ENCODE data around the gene HBA1. TPM values are rescaled to one million over a fixed set of nuclear protein-coding genes. Genes with fewer than 3 reads are reported as not detected.
A peak's percentile ranks its signal among the peaks of the same experiment; 100 is the strongest.
"Not testable (repeated sequence)": the region's sequence is repeated elsewhere in the genome, so short reads cannot be mapped to it uniquely, and the experiment has no call there.

The HBA1 gene
- total RNA-seq = not detected in 2 replicates

- not testable (repeated sequence) for H3K36me3 ChIP-seq (ENCODE audit: control insufficient read depth, insufficient read depth, low read length); H3K4me3 ChIP-seq (ENCODE audit: low read depth, low read length); DNase-seq (ENCODE audit: low read depth); FAIRE-seq
- peaks cover 19% of the 10 kb centered on the region for H3K27me3 ChIP-seq (ENCODE audit: control insufficient read depth, insufficient read depth, low read length)
Observed at GRCh38 chr16:176477-177382, at the start of gene HBA1. Gene HBA1, plus strand, starts transcription at chr16:176680. Its CDS starts 37 bp downstream, at chr16:176717.

GRCh38 chr16:129075-129474 is 47.4 kb upstream of the HBA1 start:
- DNase-seq (ENCODE audit: low read depth) = no peak
- TF ChIP-seq, protein P1, sequence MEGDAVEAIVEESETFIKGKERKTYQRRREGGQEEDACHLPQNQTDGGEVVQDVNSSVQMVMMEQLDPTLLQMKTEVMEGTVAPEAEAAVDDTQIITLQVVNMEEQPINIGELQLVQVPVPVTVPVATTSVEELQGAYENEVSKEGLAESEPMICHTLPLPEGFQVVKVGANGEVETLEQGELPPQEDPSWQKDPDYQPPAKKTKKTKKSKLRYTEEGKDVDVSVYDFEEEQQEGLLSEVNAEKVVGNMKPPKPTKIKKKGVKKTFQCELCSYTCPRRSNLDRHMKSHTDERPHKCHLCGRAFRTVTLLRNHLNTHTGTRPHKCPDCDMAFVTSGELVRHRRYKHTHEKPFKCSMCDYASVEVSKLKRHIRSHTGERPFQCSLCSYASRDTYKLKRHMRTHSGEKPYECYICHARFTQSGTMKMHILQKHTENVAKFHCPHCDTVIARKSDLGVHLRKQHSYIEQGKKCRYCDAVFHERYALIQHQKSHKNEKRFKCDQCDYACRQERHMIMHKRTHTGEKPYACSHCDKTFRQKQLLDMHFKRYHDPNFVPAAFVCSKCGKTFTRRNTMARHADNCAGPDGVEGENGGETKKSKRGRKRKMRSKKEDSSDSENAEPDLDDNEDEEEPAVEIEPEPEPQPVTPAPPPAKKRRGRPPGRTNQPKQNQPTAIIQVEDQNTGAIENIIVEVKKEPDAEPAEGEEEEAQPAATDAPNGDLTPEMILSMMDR (IDR thresholded peaks at IDR 0.05; ENCODE audit: insufficient read depth, low read length, severe bottlenecking) = no peak
- no peaks in the 10 kb centered on the region for H3K27me3 ChIP-seq (ENCODE audit: control insufficient read depth, insufficient read depth, low read length)
- H3K4me3 ChIP-seq (ENCODE audit: low read depth, low read length) = no peak overlapping the region
- FAIRE-seq = no peak
- H3K36me3 ChIP-seq (ENCODE audit: control insufficient read depth, insufficient read depth, low read length) = peaks cover 3% of the 10 kb centered on the region

GRCh38 chr16:130533-131173 is 45.8 kb upstream of the HBA1 start:
- no peaks in the 10 kb centered on the region for H3K27me3 ChIP-seq (ENCODE audit: control insufficient read depth, insufficient read depth, low read length)

DNA sequence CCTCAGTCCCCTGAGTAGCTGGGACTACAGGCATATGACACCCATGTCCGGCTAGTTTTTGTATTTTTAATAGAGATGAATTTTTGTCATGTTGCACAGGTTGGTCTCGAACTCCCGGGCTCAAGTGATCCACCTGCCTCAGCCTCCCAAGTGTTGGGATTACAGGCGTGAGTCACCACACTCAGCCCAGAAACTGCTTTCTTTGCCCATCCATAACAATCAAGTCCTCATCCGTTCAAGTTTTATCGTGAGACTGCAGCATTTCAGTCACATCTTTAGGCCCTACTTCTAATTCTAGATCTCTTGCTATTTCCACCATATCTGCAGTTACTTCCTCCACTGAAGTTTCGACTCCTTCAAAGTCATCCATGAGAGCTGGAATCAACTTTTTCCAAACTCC is 44.4 kb upstream of the HBA1 start:
- Histone ChIP-seq H3K27me3 (ENCODE audit: control insufficient read depth, insufficient read depth, low read length) (no peaks in the 10 kb centered on the region), H3K36me3 (ENCODE audit: control insufficient read depth, insufficient read depth, low read length) (peaks cover 3% of the 10 kb centered on the region), H3K4me3 (ENCODE audit: low read depth, low read length) (no peak overlapping the region)
- FAIRE-seq (no peak), DNase-seq (ENCODE audit: low read depth) (no peak)
- TF ChIP-seq, protein P1 (IDR thresholded peaks at IDR 0.05; ENCODE audit: insufficient read depth, low read length, severe bottlenecking) = no peak

More at GRCh38 chr16:130533-131173, 45.8 kb upstream of the HBA1 start:
- Histone ChIP-seq H3K4me3 (ENCODE audit: low read depth, low read length) (no peak overlapping the region), H3K36me3 (ENCODE audit: control insufficient read depth, insufficient read depth, low read length) (peaks cover 3% of the 10 kb centered on the region)
- FAIRE-seq (no peak), DNase-seq (ENCODE audit: low read depth) (no peak)
- TF ChIP-seq, protein P1 (IDR thresholded peaks at IDR 0.05; ENCODE audit: insufficient read depth, low read length, severe bottlenecking) = no peak

DNA sequence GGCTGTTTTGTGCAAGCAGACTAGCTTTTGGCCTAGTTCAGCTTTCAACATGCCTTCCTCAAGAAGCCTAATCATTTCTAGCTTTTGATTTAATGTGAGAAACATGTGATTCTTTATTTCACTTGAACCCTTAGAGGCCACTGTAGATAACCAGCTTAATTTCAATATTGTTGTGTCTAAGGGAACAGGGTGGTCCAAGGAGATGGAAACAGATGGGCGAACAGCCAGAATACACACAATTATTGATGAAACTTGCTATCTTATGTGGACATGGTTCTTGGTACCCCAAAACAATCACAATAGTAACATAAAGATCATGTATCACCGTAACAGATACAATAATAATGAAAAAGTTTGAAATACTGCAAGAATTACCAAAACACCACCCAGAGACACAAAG is 42.8 kb upstream of the HBA1 start:
- peaks cover 4% of the 10 kb centered on the region for H3K36me3 ChIP-seq (ENCODE audit: control insufficient read depth, insufficient read depth, low read length)
- TF ChIP-seq, protein P1 (IDR thresholded peaks at IDR 0.05; ENCODE audit: insufficient read depth, low read length, severe bottlenecking) = no peak

GRCh38 chr16:138049-138417 is 38.4 kb upstream of the HBA1 start:
- TF ChIP-seq, protein P1 (IDR thresholded peaks at IDR 0.05; ENCODE audit: insufficient read depth, low read length, severe bottlenecking) = no peak
- DNase-seq (ENCODE audit: low read depth) = no peak
- Histone ChIP-seq H3K36me3 (ENCODE audit: control insufficient read depth, insufficient read depth, low read length) (peaks cover 1% of the 10 kb centered on the region), H3K4me3 (ENCODE audit: low read depth, low read length) (peak overlapping the region; percentile 54), H3K27me3 (ENCODE audit: control insufficient read depth, insufficient read depth, low read length) (no peaks in the 10 kb centered on the region)
- FAIRE-seq = no peak

More for the DNA sequence above, 42.8 kb upstream of the HBA1 start:
- no peaks in the 10 kb centered on the region for H3K27me3 ChIP-seq (ENCODE audit: control insufficient read depth, insufficient read depth, low read length)
- no peak overlapping the region for H3K4me3 ChIP-seq (ENCODE audit: low read depth, low read length)
- DNase-seq (ENCODE audit: low read depth) (no peak), FAIRE-seq (no peak)

Measured in bronchial epithelial cell (primary cell).